ENCODE results near the gene TGDS.

Gene TGDS

GRCh38 chr13:94583926-94584325 lies 12.0 kb downstream of the TGDS start:
- TF ChIP-seq CTCF (IDR thresholded peaks at IDR 0.05; ENCODE audit: borderline replicate concordance, insufficient read depth, low read depth, low read length): no peak
- H3K4me3 ChIP-seq (ENCODE audit: low read depth, low read length): no peak overlapping the region

- TF ChIP-seq CTCF (IDR thresholded peaks at IDR 0.05; ENCODE audit: borderline replicate concordance, insufficient read depth, low read depth, low read length): no peak
Measured at GRCh38 chr13:94579063-94579462, 16.9 kb downstream of the TGDS start.

GRCh38 chr13:94569615-94570014 lies 26.3 kb downstream of the TGDS start:
- no peak overlapping the region for H3K4me3 ChIP-seq (ENCODE audit: low read depth, low read length)
- no peak for TF ChIP-seq CTCF (IDR thresholded peaks at IDR 0.05; ENCODE audit: borderline replicate concordance, insufficient read depth, low read depth, low read length)

More at GRCh38 chr13:94579063-94579462, 16.9 kb downstream of the TGDS start:
- H3K4me3 ChIP-seq (ENCODE audit: low read depth, low read length): no peak overlapping the region

- no peak for TF ChIP-seq CTCF (IDR thresholded peaks at IDR 0.05; ENCODE audit: borderline replicate concordance, insufficient read depth, low read depth, low read length)
- no peak overlapping the region for H3K4me3 ChIP-seq (ENCODE audit: low read depth, low read length)
Measured at GRCh38 chr13:94568443-94568842, 27.5 kb downstream of the TGDS start.

- no peak overlapping the region for H3K4me3 ChIP-seq (ENCODE audit: low read depth, low read length)
- no peak for TF ChIP-seq CTCF (IDR thresholded peaks at IDR 0.05; ENCODE audit: borderline replicate concordance, insufficient read depth, low read depth, low read length)
Measured at GRCh38 chr13:94567581-94567980, 28.4 kb downstream of the TGDS start.

GRCh38 chr13:94561126-94561525 lies 34.8 kb downstream of the TGDS start:
- TF ChIP-seq CTCF (IDR thresholded peaks at IDR 0.05; ENCODE audit: borderline replicate concordance, insufficient read depth, low read depth, low read length): no peak
- H3K4me3 ChIP-seq (ENCODE audit: low read depth, low read length): no peak overlapping the region

GRCh38 chr13:94560116-94560515 lies 35.8 kb downstream of the TGDS start:
- no peak for TF ChIP-seq CTCF (IDR thresholded peaks at IDR 0.05; ENCODE audit: borderline replicate concordance, insufficient read depth, low read depth, low read length)

More at GRCh38 chr13:94560116-94560515, 35.8 kb downstream of the TGDS start:
- no peak overlapping the region for H3K4me3 ChIP-seq (ENCODE audit: low read depth, low read length)
